ENCODE results near the gene IPPK. TPM values are rescaled to one million over a fixed set of nuclear protein-coding genes. Genes with fewer than 3 reads are reported as not detected.
A peak's percentile ranks its signal among the peaks of the same experiment; 100 is the strongest.

Gene IPPK
- total RNA-seq, 5 donors from 2014 or later (not counting 1 experiment from before 2014, with no cell fraction given) = 7.5 to 9.6 (median 8.3) TPM

DNA sequence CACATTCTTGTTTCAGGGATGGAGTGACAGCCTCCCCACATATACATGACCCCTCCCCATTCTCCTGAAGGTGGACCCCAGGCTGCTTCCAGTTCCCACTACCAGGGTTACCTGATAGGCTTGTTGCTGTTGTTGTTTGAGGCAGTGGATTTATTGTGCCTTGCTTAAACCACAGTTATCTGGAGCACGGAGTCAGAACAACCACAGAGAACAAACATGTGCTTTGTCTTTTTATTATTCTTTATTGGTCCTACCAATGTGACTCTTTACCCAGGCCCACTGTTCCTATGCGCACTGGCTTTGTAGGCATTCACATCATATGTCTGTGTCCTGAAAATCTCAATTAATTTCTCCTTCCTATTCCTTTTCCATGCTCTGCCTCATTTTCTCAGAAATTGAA lies 41.2 kb upstream of the IPPK start:
- POLR2A ChIA-PET = no interaction called here
- Histone ChIP-seq H3K27me3 (replicated peaks in 1 of 2; ENCODE audit: control insufficient read depth in 2 of 2, extremely low read depth in 1 of 2, insufficient read depth in 2 of 2, low read length in 1 of 2) (no peaks in the 10 kb centered on the region), H3K4me3 (ENCODE audit: control insufficient read depth in 1 of 2, extremely low read depth in 1 of 2, low read length in 1 of 2) (no peak overlapping the region), H3K36me3 (ENCODE audit: control insufficient read depth in 2 of 2, extremely low read depth in 1 of 2, insufficient read depth in 1 of 2, low read length in 1 of 2) (peaks cover 14 to 55% of the 10 kb centered on the region in 2 donors), H3K9me3 (no peaks in the 10 kb centered on the region), H3K4me1 (ENCODE audit: control insufficient read depth in 1 of 2, extremely low read depth in 1 of 2, insufficient read depth in 2 of 2, low read length in 2 of 2) (peaks cover 9 to 26% of the 10 kb centered on the region in 2 experiments), H3K27ac (ENCODE audit: low read length) (peak overlapping the region; percentile 63)
- peaks cover 43% of the 10 kb centered on the region for H3K36me3 Mint-ChIP-seq
- ATAC-seq (replicated peaks in 1 of 4) (no peak), DNase-seq (no peak)
- peaks cover 28 to 33% (median 32%) of the 10 kb centered on the region in 3 donors for H3K4me1 Mint-ChIP-seq
- WGBS (ENCODE audit: insufficient coverage) = 86% methylated on average over 1 of the region's 2 CpGs
- CTCF ChIA-PET = no interaction called here
- no peaks in the 10 kb centered on the region for H3K9me3 Mint-ChIP-seq
- H3K27me3 Mint-ChIP-seq = no peaks in the 10 kb centered on the region
- H3K27ac Mint-ChIP-seq = peak overlapping the region; percentile 80 to 88
- H3K4me3 Mint-ChIP-seq = peak overlapping the region in 1 of 3 donors; percentile 64

- ChIA-PET POLR2A (no interaction called here), CTCF (no interaction called here)
- ATAC-seq (replicated peaks in 1 of 4) (no peak), DNase-seq (no peak)
- Histone ChIP-seq H3K27me3 (replicated peaks in 1 of 2; ENCODE audit: control insufficient read depth in 2 of 2, extremely low read depth in 1 of 2, insufficient read depth in 2 of 2, low read length in 1 of 2) (no peaks in the 10 kb centered on the region), H3K9me3 (no peaks in the 10 kb centered on the region), H3K27ac (ENCODE audit: low read length) (no peak overlapping the region), H3K36me3 (ENCODE audit: control insufficient read depth in 2 of 2, extremely low read depth in 1 of 2, insufficient read depth in 1 of 2, low read length in 1 of 2) (peaks cover 10 to 47% of the 10 kb centered on the region in 2 donors), H3K4me3 (ENCODE audit: control insufficient read depth in 1 of 2, extremely low read depth in 1 of 2, low read length in 1 of 2) (no peak overlapping the region), H3K4me1 (ENCODE audit: control insufficient read depth in 1 of 2, extremely low read depth in 1 of 2, insufficient read depth in 2 of 2, low read length in 2 of 2) (peaks cover 9 to 26% of the 10 kb centered on the region in 2 experiments)
- H3K4me1 Mint-ChIP-seq = peaks cover 29 to 36% (median 34%) of the 10 kb centered on the region in 3 donors
- no peak overlapping the region for H3K4me3 Mint-ChIP-seq
- no CpG with 5 or more reads among the region's 3 CpGs for WGBS (ENCODE audit: insufficient coverage)
- no peaks in the 10 kb centered on the region for H3K9me3 Mint-ChIP-seq
- H3K36me3 Mint-ChIP-seq = peaks cover 46% of the 10 kb centered on the region
- H3K27me3 Mint-ChIP-seq = no peaks in the 10 kb centered on the region
- peak overlapping the region; percentile 80 to 88 for H3K27ac Mint-ChIP-seq
Observed at GRCh38 chr9:92710368-92710767, 40.4 kb upstream of the IPPK start.

GRCh38 chr9:92709954-92710353 lies 40.0 kb upstream of the IPPK start:
- DNase-seq = no peak
- H3K36me3 Mint-ChIP-seq = peaks cover 46% of the 10 kb centered on the region

GRCh38 chr9:92709240-92709639 lies 39.3 kb upstream of the IPPK start:
- peaks cover 29 to 36% (median 34%) of the 10 kb centered on the region in 3 donors for H3K4me1 Mint-ChIP-seq
- DNase-seq (no peak), ATAC-seq (replicated peaks in 1 of 4) (no peak)
- no peak overlapping the region for H3K27ac ChIP-seq (ENCODE audit: low read length)
- H3K9me3 ChIP-seq = no peaks in the 10 kb centered on the region
- peaks cover 9 to 26% of the 10 kb centered on the region in 2 experiments for H3K4me1 ChIP-seq (ENCODE audit: control insufficient read depth in 1 of 2, extremely low read depth in 1 of 2, insufficient read depth in 2 of 2, low read length in 2 of 2)
- no peak overlapping the region for H3K4me3 Mint-ChIP-seq
- ChIA-PET POLR2A (no interaction called here), CTCF (no interaction called here)
- H3K27ac Mint-ChIP-seq = no peak overlapping the region
- no peaks in the 10 kb centered on the region for H3K27me3 Mint-ChIP-seq
- no peak overlapping the region for H3K4me3 ChIP-seq (ENCODE audit: control insufficient read depth in 1 of 2, extremely low read depth in 1 of 2, low read length in 1 of 2)
- H3K36me3 ChIP-seq (ENCODE audit: control insufficient read depth in 2 of 2, extremely low read depth in 1 of 2, insufficient read depth in 1 of 2, low read length in 1 of 2) = peaks cover 10 to 36% of the 10 kb centered on the region in 2 donors
- H3K36me3 Mint-ChIP-seq = peaks cover 47% of the 10 kb centered on the region
- H3K27me3 ChIP-seq (replicated peaks in 1 of 2; ENCODE audit: control insufficient read depth in 2 of 2, extremely low read depth in 1 of 2, insufficient read depth in 2 of 2, low read length in 1 of 2) = no peaks in the 10 kb centered on the region
- no peaks in the 10 kb centered on the region for H3K9me3 Mint-ChIP-seq

More at GRCh38 chr9:92709954-92710353, 40.0 kb upstream of the IPPK start:
- WGBS (ENCODE audit: insufficient coverage) = 100% methylated on average over 1 of the region's 3 CpGs
- ChIA-PET CTCF (interaction anchor here in 1 of 2 donors (0.6 kb wide), 1 partner anchor 23 kb away, joined by 3 read pairs; no protein-coding TSS in a partner anchor), POLR2A (no interaction called here)
- Histone ChIP-seq H3K4me3 (ENCODE audit: control insufficient read depth in 1 of 2, extremely low read depth in 1 of 2, low read length in 1 of 2) (no peak overlapping the region), H3K4me1 (ENCODE audit: control insufficient read depth in 1 of 2, extremely low read depth in 1 of 2, insufficient read depth in 2 of 2, low read length in 2 of 2) (peaks cover 9 to 26% of the 10 kb centered on the region in 2 experiments), H3K27me3 (replicated peaks in 1 of 2; ENCODE audit: control insufficient read depth in 2 of 2, extremely low read depth in 1 of 2, insufficient read depth in 2 of 2, low read length in 1 of 2) (no peaks in the 10 kb centered on the region), H3K36me3 (ENCODE audit: control insufficient read depth in 2 of 2, extremely low read depth in 1 of 2, insufficient read depth in 1 of 2, low read length in 1 of 2) (peaks cover 10 to 43% of the 10 kb centered on the region in 2 donors), H3K27ac (ENCODE audit: low read length) (no peak overlapping the region), H3K9me3 (no peaks in the 10 kb centered on the region)
- no peaks in the 10 kb centered on the region for H3K9me3 Mint-ChIP-seq
- no peak for ATAC-seq (replicated peaks in 1 of 4)
- peaks cover 29 to 36% (median 34%) of the 10 kb centered on the region in 3 donors for H3K4me1 Mint-ChIP-seq
- no peaks in the 10 kb centered on the region for H3K27me3 Mint-ChIP-seq
- no peak overlapping the region for H3K4me3 Mint-ChIP-seq
- peak overlapping the region; percentile 65 to 80 for H3K27ac Mint-ChIP-seq

DNA sequence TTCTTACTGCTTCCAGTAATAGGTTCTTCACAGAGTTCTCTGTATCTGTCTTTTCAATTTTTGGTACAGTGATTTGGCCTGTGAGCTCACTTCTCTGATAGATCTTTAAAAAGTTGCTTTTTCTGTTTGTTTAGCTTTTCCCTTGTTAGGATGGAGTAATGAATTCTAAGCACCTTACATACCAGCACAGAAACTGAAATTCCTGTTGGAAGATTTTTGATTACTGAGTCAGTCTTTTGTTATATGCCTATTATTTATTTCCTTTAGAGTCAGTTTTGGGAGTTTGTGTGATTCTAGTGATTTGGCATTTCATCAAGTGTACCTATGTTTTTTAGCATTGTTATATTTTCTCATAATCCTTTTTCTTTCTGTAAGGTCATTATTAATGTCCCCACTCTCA lies 37.6 kb upstream of the IPPK start:
- no peaks in the 10 kb centered on the region for H3K9me3 ChIP-seq
- H3K4me3 ChIP-seq (ENCODE audit: control insufficient read depth in 1 of 2, extremely low read depth in 1 of 2, low read length in 1 of 2) = no peak overlapping the region
- Mint-ChIP-seq H3K4me3 (no peak overlapping the region), H3K9me3 (no peaks in the 10 kb centered on the region), H3K27me3 (no peaks in the 10 kb centered on the region), H3K36me3 (peaks cover 37% of the 10 kb centered on the region), H3K27ac (no peak overlapping the region), H3K4me1 (peaks cover 20 to 25% (median 24%) of the 10 kb centered on the region in 3 donors)
- no peak for ATAC-seq (replicated peaks in 1 of 4)
- CTCF ChIA-PET = no interaction called here
- peaks cover 9 to 15% of the 10 kb centered on the region in 2 experiments for H3K4me1 ChIP-seq (ENCODE audit: control insufficient read depth in 1 of 2, extremely low read depth in 1 of 2, insufficient read depth in 2 of 2, low read length in 2 of 2)
- no peak for DNase-seq
- no peaks in the 10 kb centered on the region for H3K27me3 ChIP-seq (replicated peaks in 1 of 2; ENCODE audit: control insufficient read depth in 2 of 2, extremely low read depth in 1 of 2, insufficient read depth in 2 of 2, low read length in 1 of 2)
- peaks cover 0 to 21% of the 10 kb centered on the region in 2 donors for H3K36me3 ChIP-seq (ENCODE audit: control insufficient read depth in 2 of 2, extremely low read depth in 1 of 2, insufficient read depth in 1 of 2, low read length in 1 of 2)
- no peak overlapping the region for H3K27ac ChIP-seq (ENCODE audit: low read length)
- POLR2A ChIA-PET = no interaction called here

GRCh38 chr9:92706218-92706940 lies 36.4 kb upstream of the IPPK start:
- Histone ChIP-seq H3K4me3 (ENCODE audit: control insufficient read depth in 1 of 2, extremely low read depth in 1 of 2, low read length in 1 of 2) (no peak overlapping the region), H3K27ac (ENCODE audit: low read length) (no peak overlapping the region), H3K36me3 (ENCODE audit: control insufficient read depth in 2 of 2, extremely low read depth in 1 of 2, insufficient read depth in 1 of 2, low read length in 1 of 2) (peaks cover 0 to 21% of the 10 kb centered on the region in 2 donors), H3K9me3 (no peaks in the 10 kb centered on the region), H3K4me1 (ENCODE audit: control insufficient read depth in 1 of 2, extremely low read depth in 1 of 2, insufficient read depth in 2 of 2, low read length in 2 of 2) (peaks cover 3 to 8% of the 10 kb centered on the region in 2 experiments), H3K27me3 (replicated peaks in 1 of 2; ENCODE audit: control insufficient read depth in 2 of 2, extremely low read depth in 1 of 2, insufficient read depth in 2 of 2, low read length in 1 of 2) (no peaks in the 10 kb centered on the region)
- no peak overlapping the region for H3K4me3 Mint-ChIP-seq
- H3K27me3 Mint-ChIP-seq = no peaks in the 10 kb centered on the region
- POLR2A ChIA-PET = no interaction called here
- H3K9me3 Mint-ChIP-seq = no peaks in the 10 kb centered on the region
- H3K27ac Mint-ChIP-seq = peak overlapping the region in 1 of 2 donors; percentile 32
- peak; percentile 66 to 75 (median 70) for ATAC-seq (replicated peaks in 1 of 4)
- H3K4me1 Mint-ChIP-seq = peaks cover 10 to 15% (median 13%) of the 10 kb centered on the region in 3 donors
- DNase-seq = peak in 14 of 35 experiments; percentile 11 to 61 (median 22)
- peaks cover 33% of the 10 kb centered on the region for H3K36me3 Mint-ChIP-seq
- CTCF ChIA-PET = no interaction called here
- 38% methylated on average over 2 of the region's 3 CpGs for WGBS (ENCODE audit: insufficient coverage)
